ENCODE data around the gene SLC35G1. TPM values are rescaled to one million over a fixed set of nuclear protein-coding genes. Genes with fewer than 3 reads are reported as not detected.

Gene SLC35G1
- total and polyA plus RNA-seq, 2 experiments from 2014 or later = 8.5 to 8.7 TPM

DNA sequence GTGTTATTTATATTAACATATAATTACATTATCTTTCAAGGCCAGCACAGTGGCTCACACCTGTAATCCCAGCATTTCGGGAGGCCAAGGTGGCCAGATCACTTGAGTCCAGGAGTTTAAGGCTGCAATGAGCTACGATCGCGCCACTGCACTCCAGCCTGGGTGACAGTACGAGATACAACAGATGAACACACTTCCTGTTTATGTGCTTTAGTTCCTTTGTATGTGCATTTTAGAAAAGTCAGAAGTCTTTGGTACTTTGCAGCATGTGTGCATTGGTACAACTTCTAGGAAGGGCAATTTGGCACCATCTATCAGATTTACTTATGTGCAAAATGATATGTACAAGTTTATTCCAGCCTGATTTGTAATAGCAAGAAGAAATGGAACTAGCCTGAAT, 13.3 kb downstream of the SLC35G1 start:
- Histone ChIP-seq H3K27me3 (no peaks in the 10 kb centered on the region), H3K4me1 (ENCODE audit: low read depth) (no peaks in the 10 kb centered on the region), H3K36me3 (no peaks in the 10 kb centered on the region), H3K27ac (no peak overlapping the region), H3K9me3 (ENCODE audit: low read depth) (no peaks in the 10 kb centered on the region), H3K4me3 (no peak overlapping the region)
- TF ChIP-seq, protein P1, sequence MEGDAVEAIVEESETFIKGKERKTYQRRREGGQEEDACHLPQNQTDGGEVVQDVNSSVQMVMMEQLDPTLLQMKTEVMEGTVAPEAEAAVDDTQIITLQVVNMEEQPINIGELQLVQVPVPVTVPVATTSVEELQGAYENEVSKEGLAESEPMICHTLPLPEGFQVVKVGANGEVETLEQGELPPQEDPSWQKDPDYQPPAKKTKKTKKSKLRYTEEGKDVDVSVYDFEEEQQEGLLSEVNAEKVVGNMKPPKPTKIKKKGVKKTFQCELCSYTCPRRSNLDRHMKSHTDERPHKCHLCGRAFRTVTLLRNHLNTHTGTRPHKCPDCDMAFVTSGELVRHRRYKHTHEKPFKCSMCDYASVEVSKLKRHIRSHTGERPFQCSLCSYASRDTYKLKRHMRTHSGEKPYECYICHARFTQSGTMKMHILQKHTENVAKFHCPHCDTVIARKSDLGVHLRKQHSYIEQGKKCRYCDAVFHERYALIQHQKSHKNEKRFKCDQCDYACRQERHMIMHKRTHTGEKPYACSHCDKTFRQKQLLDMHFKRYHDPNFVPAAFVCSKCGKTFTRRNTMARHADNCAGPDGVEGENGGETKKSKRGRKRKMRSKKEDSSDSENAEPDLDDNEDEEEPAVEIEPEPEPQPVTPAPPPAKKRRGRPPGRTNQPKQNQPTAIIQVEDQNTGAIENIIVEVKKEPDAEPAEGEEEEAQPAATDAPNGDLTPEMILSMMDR (IDR thresholded peaks at IDR 0.05; ENCODE audit: low read depth, low read length) = no peak
- DNase-seq (ENCODE audit: low read depth in 1 of 2, low spot score in 1 of 2) = no peak

- DNase-seq (ENCODE audit: low read depth in 1 of 2, low spot score in 1 of 2) = no peak
- H3K9me3 ChIP-seq (ENCODE audit: low read depth) = no peaks in the 10 kb centered on the region
- H3K4me1 ChIP-seq (ENCODE audit: low read depth) = no peaks in the 10 kb centered on the region
- H3K36me3 ChIP-seq = no peaks in the 10 kb centered on the region
- H3K4me3 ChIP-seq = no peak overlapping the region
- TF ChIP-seq, protein P1 (IDR thresholded peaks at IDR 0.05; ENCODE audit: low read depth, low read length) = no peak
- H3K27ac ChIP-seq = no peak overlapping the region
- H3K27me3 ChIP-seq = no peaks in the 10 kb centered on the region
Observed at GRCh38 chr10:93911866-93912265, 18.1 kb downstream of the SLC35G1 start.

- no peak for DNase-seq (ENCODE audit: low read depth in 1 of 2, low spot score in 1 of 2)
- no peaks in the 10 kb centered on the region for H3K27me3 ChIP-seq
- no peaks in the 10 kb centered on the region for H3K36me3 ChIP-seq
- H3K4me1 ChIP-seq (ENCODE audit: low read depth) = peaks cover 5% of the 10 kb centered on the region
- TF ChIP-seq, protein P1 (IDR thresholded peaks at IDR 0.05; ENCODE audit: low read depth, low read length) = no peak
- no peak overlapping the region for H3K27ac ChIP-seq
- H3K4me3 ChIP-seq = no peak overlapping the region
- no peaks in the 10 kb centered on the region for H3K9me3 ChIP-seq (ENCODE audit: low read depth)
Observed at GRCh38 chr10:93912444-93912843, 18.7 kb downstream of the SLC35G1 start.

GRCh38 chr10:93913706-93914105, 19.9 kb downstream of the SLC35G1 start:
- H3K9me3 ChIP-seq (ENCODE audit: low read depth) = no peaks in the 10 kb centered on the region
- no peaks in the 10 kb centered on the region for H3K36me3 ChIP-seq
- H3K4me3 ChIP-seq = no peak overlapping the region
- no peaks in the 10 kb centered on the region for H3K27me3 ChIP-seq
- H3K27ac ChIP-seq = no peak overlapping the region
- no peak for DNase-seq (ENCODE audit: low read depth in 1 of 2, low spot score in 1 of 2)
- TF ChIP-seq, protein P1 (IDR thresholded peaks at IDR 0.05; ENCODE audit: low read depth, low read length) = no peak
- peaks cover 5% of the 10 kb centered on the region for H3K4me1 ChIP-seq (ENCODE audit: low read depth)

- no peaks in the 10 kb centered on the region for H3K27me3 ChIP-seq
- no peaks in the 10 kb centered on the region for H3K36me3 ChIP-seq
- no peak overlapping the region for H3K4me3 ChIP-seq
- no peaks in the 10 kb centered on the region for H3K9me3 ChIP-seq (ENCODE audit: low read depth)
- TF ChIP-seq, protein P1 (IDR thresholded peaks at IDR 0.05; ENCODE audit: low read depth, low read length) = no peak
- no peak overlapping the region for H3K27ac ChIP-seq
- DNase-seq (ENCODE audit: low read depth in 1 of 2, low spot score in 1 of 2) = no peak
- H3K4me1 ChIP-seq (ENCODE audit: low read depth) = peaks cover 5% of the 10 kb centered on the region
Observed at GRCh38 chr10:93915598-93915997, 21.8 kb downstream of the SLC35G1 start.

Measured in cardiac muscle cell (in vitro differentiated cells and primary cell).